Right lung (tissue), 5 donors: ENCODE measurements around the gene COL24A1. TPM values are rescaled to one million over a fixed set of nuclear protein-coding genes. Genes with fewer than 3 reads are reported as not detected.
A peak's percentile ranks its signal among the peaks of the same experiment; 100 is the strongest.
"Not testable (repeated sequence)": the region's sequence is repeated elsewhere in the genome, so short reads cannot be mapped to it uniquely, and the experiment has no call there.

Source experiments
- DNase-seq, 2 donors: peaks; one replicate each; pipeline ENCODE4 v3.0.0-alpha.2; 2013
- polyA plus RNA-seq, 5 donors: library from polyadenylated mRNA; unstranded; fragments of 120-200 nt; gene quantifications; one replicate each; pipeline versions ENCODE4 v1.2.1 to v1.2.3, GENCODE V29; 2013; ENCODE audit warnings: inconsistent platforms in 1 of 5, low replicate concordance in 1 of 5; ENCODE audit not compliant: insufficient read length in 5 of 5, insufficient read depth in 1 of 5

The COL24A1 gene
- polyA plus RNA-seq, 5 donors, result 15.0 to 42.5 (median 32.9) TPM

GRCh38 chr1:85998105-85998855 is 158.3 kb downstream of the COL24A1 start:
- DNase-seq, result no peak

- DNase-seq, result no peak
These were observed 163.8 kb downstream of the COL24A1 start for GRCh38 chr1:85992791-85993190.

- no peak for DNase-seq
These were observed 165.3 kb downstream of the COL24A1 start for GRCh38 chr1:85991261-85991660.

- DNase-seq, result no peak
These were observed 171.9 kb downstream of the COL24A1 start for GRCh38 chr1:85984636-85985035.

- DNase-seq, result peak; percentile 71 to 79
These were observed 173.3 kb downstream of the COL24A1 start for GRCh38 chr1:85983316-85983715.

DNA sequence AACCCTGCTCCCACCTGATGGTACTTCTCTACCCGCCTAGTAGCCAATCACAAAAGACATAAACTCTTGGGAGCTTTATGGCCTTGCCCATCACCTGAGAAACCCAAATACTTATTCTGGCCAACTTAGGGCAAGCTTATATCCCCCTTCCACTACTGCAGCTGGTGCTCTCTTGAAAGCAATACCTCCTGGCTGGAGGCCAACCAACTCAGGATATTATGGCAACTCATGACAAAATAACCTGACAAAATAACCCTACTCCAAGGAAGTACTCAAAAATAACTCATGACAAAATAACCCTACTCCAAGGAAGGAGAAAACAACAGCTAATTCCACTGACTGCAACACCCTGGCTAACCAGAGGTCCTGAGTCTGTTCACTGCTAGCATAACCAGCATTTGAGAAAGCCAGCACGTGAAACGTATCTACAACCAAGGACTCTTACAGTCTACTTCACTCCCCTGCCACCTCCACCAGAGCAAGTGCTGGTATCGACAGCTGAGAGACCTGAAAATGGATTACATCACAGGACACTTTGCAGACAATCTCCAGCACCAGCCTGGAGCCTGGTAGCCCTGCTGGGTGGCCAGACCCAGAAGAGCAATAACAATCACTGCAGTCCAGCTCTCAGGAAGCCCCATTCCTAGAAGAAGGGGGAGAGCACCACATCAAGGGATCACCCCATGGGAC is 179.9 kb downstream of the COL24A1 start:
- DNase-seq, result no peak

DNA sequence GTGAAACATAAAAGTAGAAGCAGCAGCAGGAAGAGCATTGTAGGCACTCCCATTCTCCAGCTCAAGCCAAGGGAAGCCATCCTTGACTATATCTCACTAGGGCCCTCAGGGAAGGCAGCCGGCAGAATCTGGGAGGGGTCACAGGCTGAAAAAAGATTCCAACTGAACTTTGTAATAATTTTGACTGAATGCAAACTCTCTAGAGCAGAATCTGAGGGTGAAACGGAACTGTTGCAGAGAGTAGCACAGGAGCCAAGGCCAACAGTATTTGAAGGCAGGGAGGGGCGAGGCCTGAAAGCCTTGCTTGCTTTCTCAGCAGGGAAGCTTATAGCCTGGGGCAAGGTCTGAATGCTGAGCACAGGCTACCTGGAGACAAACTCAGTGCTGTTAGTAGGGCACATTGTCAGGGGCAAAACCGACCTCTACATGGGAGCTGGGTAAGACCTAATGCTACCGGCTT is 180.6 kb downstream of the COL24A1 start:
- no peak for DNase-seq

GRCh38 chr1:85962457-85962856 is 194.1 kb downstream of the COL24A1 start:
- no peak for DNase-seq

GRCh38 chr1:85957760-85958159 is 198.8 kb downstream of the COL24A1 start:
- DNase-seq, result no peak

DNA sequence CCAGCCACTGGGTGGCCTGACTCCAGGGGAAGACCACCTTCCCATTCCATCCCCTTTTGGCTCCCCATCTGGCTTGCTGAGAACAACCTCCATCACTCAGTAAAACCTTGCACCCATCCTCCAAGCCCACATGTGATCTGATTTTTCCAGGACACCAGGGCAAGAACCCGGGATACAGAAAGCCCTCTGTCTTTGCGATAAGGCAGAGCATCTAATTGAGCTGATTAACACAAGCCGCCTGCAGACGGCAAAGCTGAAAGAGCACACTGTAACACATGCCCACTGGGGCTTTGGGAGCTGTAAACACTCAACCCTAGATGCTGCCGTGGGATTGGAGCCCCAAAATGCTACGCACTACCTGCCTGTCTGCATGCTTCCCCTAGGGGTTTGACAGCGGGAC is 201.4 kb downstream of the COL24A1 start:
- DNase-seq, result not testable (repeated sequence)

DNA sequence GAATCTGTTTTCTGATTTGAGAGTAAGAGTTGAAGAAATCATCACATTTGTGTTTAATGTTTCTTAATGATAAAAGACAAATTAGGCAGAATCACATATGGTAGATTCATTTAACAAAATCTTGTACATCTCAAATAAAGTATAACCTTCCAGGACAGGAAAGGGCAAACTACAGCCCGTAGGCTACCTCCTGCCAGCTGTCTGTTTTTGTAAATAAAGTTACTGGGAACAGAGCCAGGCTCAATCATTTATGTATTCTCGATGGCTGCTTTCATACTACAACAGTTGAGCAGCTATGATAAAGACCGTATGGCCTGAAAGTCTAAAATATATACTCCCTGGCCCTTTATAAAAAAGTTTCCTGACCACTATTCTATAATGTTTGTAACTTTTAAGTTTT is 204.1 kb downstream of the COL24A1 start:
- DNase-seq, result peak; percentile 65 to 67

DNA sequence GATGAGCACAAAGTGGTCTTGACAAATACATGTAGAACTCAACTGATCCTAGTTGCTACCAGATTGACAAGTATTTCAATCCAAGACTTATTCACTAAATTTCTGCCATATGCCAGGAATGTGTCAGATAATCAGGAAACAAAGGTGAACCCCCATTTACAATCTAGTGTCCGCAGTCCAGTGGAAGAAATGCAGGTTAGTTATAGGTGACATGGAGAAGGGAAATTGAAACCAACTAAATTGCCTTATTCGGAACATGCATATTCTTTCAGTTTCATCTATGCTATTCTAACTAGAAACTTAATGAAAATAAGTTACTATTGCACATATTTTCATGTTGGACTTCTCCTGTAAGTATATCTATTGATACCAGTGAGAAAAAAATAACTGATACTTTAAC is 209.4 kb downstream of the COL24A1 start:
- DNase-seq, result no peak

DNA sequence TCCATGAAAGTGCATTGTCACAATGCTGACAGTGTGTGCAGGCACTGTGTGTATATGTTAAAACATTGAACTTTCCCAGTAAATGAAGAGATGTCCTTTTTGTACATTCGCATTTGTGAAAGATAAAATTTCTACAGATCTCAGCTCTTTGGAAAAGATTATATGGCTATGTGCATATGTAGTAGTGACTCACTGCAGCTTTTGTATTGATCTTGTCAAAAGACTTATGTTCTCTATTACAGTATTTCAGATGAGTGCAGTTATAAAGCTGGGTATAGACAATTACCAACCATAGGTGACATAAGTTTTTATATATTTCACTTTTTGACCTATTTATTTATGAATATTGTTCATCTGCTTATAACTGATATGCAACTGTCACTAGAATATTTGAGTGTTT is 212.6 kb downstream of the COL24A1 start:
- DNase-seq, result no peak

GRCh38 chr1:85943526-85943925 is 213.0 kb downstream of the COL24A1 start:
- DNase-seq, result no peak

GRCh38 chr1:85940656-85941306 is 215.8 kb downstream of the COL24A1 start:
- DNase-seq, result no peak

GRCh38 chr1:85938829-85939228 is 217.7 kb downstream of the COL24A1 start:
- DNase-seq, result no peak

DNA sequence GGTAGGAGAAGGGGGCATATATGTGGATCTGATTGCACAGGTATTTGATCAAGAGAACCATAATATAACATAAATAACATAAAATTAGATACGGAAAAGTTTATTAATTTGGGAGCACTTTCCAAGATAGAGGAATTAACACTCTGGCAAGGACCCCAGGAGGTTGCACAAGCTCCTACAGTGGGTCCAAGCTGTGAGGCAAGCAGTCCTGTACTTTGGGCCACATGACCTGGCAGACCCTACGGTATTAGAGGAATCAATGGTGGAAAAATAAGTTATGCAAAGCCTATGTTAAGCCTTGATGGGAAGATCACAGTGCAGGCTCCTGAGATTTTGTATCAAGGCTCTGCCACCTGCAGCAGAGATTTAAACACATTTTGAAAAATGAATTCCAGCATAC is 220.1 kb downstream of the COL24A1 start:
- DNase-seq, result no peak

- DNase-seq, result no peak
These were observed 220.5 kb downstream of the COL24A1 start for GRCh38 chr1:85936057-85936456.

- DNase-seq, result peak in 1 of 2 donors; percentile 33
These were observed 221.3 kb downstream of the COL24A1 start for GRCh38 chr1:85935234-85935633.

DNA sequence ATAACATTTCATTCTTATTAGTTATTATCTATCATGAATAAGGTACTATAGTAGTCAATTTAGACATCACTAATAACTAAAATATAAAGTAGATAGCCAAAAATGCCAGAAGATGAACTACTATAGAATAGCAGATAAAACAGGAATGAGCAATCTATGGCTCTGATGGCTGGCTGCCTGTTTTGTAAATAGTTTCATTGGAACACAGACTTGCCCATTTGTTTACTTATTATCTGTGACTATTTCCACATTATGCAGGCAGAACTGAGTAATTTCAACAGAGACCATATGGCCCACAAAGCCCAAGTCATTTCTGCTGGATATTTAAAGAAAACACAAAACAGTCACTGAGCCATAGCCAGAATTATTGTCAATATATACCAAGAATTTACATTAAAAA is 222.1 kb downstream of the COL24A1 start:
- peak; percentile 81 to 86 for DNase-seq

DNA sequence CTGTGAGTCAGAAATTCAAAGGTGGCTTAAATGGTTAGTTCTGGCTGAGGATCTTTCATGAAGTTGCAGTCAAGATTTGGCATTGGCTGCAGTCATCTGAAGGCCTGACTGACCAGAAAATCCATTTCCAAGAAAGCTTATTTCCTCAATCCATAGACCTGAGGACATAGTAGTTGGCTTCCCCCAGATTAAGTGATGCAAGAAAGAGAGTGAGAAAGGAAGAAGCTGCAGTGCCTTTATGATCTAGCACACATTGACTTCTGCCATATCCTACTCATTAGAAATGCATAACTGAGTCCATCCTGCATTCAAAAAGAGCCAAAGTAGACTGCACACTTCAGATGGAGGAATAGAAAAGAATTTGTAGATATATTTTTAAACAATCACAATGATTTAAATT is 222.6 kb downstream of the COL24A1 start:
- DNase-seq, result peak; percentile 53 to 62

GRCh38 chr1:85911742-85912141 is 244.8 kb downstream of the COL24A1 start:
- no peak for DNase-seq

DNA sequence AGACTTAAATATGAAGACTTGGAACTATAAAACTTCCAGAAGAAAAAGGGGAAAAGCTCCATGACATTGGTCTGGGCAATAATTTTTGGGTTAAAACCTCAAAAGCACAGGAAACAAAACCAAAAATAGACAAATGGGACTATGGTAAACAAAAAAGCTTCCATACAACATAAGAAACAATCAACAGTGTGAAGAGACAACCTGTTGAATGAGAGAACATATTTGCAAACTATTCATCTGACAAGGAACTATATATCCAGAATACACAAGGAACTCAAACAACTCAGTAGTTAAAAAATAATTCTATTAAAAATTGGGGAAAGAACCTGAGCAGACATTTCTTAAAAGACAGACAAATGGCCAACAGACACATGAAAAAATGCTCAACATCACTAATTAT is 255.7 kb downstream of the COL24A1 start:
- DNase-seq, result no peak
